Activated effector memory CD4-positive, alpha-beta T cell treated with anti-CD3 and anti-CD28 coated beads, Interleukin-2, amount 50 U/mL, for 16 hours (primary cell): ENCODE results near the gene GALNT17.

Experiments used
- DNase-seq: peaks from one replicate; pipeline ENCODE4 v3.0.0-alpha.2; 2020

GALNT17 gene

GRCh38 chr7:71404726-71405345 lies 272.9 kb downstream of the GALNT17 start:
- no peak for DNase-seq

DNA sequence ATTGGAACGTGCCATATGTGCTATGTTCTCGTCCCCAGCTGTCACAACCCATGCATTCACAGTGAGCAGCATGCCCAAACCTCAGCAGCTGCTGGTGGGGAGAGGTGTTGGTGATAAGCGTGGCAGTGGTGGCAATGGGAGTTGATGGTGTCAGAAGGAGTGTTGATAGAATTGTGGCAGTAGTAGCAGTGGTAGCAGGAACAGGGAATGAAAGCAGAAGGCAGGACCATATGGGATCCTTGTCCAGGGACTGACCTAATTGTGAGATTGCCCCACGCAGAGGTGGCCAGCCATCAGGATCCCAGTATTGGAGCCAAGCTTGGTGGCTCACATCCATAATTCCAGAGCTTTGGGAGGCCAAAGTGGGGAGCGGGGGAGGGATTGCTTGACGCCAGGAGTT lies 276.3 kb downstream of the GALNT17 start:
- DNase-seq: no peak

- no peak for DNase-seq
Measured at GRCh38 chr7:71409550-71410157, 277.7 kb downstream of the GALNT17 start.

- DNase-seq: no peak
Measured at GRCh38 chr7:71411475-71411874, 279.5 kb downstream of the GALNT17 start.

GRCh38 chr7:71414490-71414889 lies 282.5 kb downstream of the GALNT17 start:
- DNase-seq: no peak

DNA sequence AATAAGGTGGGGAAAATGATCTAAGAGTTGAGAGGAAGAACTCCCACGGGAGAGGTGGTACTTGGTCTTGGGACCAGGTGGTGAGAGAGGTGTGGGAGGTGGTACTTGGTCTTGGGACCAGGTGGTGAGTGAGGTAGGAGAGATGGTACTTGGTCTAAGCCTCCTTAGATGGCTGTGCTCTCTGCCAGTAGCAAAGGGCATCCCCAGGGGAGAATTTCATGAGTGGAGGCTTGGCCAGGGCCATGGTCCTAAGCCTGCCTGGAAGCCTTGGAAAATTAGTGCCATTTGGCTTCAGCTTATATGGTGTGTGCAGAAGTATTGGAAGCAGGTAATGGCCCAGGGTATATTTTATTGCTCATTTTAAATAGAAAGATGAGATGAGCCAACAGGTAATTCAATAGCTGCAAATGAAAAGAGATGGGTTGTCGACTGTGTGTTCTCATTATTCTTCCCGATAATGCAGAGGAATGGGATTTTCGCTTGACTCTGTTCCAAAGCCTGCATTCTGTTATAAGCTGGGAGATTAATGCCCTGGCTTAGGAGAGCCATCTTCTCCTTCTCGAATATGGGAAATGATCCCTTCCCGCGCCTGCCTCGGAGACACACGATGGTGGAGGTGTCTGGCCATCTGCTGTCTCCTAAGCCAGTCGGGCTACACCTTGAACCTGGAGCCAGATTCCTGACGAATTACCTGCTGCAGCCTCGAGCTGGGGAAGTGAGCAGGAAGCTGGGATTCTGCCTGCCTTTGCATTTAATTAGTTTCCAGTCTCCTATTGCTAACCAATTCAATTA lies 287.8 kb downstream of the GALNT17 start:
- DNase-seq: no peak

- DNase-seq: no peak
Measured at GRCh38 chr7:71422104-71422503, 290.2 kb downstream of the GALNT17 start.

- no peak for DNase-seq
Measured at GRCh38 chr7:71424166-71425035, 292.5 kb downstream of the GALNT17 start.

DNA sequence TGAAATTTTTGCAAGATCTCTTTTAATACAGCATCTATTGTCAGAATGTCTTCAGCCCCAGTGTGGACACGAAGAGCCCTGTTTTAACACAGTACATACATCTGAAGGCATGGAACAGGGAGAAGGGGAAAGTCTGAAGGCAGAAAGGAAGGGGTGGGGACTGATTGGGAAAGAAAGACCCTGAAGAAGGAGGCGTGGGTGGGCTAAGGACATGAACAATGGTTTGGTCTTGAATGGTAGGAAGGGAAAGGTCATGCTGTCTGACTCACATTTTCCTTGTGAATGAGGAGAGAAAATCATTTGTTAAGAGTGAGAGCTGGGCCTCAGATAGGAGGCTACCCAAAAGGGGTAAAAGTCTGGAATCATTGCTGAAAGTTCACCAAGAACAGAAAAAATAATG lies 297.1 kb downstream of the GALNT17 start:
- DNase-seq: no peak

DNA sequence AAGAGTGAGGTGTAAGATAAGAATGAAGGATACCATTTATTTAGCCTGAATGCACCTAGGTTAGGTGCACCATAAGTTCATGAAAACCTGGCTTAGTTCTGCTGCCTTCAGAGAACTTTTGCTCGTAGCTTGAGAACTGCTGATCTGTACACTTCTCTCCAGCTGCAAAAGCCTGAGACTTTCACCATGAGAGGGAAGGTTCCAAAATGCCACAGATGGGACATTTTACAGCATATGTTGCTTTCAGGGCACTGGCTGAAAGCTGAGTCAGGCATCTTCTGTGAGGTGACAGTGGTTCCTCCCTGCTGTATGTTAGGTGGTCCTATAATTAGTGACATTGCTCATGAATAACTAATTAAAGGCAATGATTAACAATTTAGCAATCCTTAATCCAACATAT lies 298.3 kb downstream of the GALNT17 start:
- no peak for DNase-seq

DNA sequence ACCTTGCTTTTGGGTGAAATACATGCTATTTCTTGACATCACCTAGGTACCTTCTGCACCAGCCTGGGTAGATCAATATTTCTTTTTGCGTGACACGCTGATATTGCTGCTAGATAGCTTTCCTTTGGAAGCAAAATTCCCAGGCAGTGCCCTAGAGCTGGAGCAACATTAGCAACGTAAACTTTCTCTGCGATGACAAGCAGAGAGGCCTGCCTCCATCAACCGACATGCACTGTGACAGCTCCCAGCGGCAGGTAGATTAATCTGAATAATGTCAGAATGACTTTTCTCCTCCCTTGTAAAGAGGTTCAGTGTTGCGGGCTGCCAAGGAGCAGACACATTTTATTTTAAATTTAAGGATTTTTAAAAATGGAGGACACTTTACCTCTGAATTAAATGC lies 307.4 kb downstream of the GALNT17 start:
- no peak for DNase-seq

GRCh38 chr7:71442492-71443190 lies 310.7 kb downstream of the GALNT17 start:
- DNase-seq: no peak

- DNase-seq: no peak
Measured at GRCh38 chr7:71443191-71443530, 311.2 kb downstream of the GALNT17 start.

- no peak for DNase-seq
Measured at GRCh38 chr7:71444130-71444529, 312.2 kb downstream of the GALNT17 start.

- DNase-seq: no peak
Measured at GRCh38 chr7:71453630-71454029, 321.7 kb downstream of the GALNT17 start.

DNA sequence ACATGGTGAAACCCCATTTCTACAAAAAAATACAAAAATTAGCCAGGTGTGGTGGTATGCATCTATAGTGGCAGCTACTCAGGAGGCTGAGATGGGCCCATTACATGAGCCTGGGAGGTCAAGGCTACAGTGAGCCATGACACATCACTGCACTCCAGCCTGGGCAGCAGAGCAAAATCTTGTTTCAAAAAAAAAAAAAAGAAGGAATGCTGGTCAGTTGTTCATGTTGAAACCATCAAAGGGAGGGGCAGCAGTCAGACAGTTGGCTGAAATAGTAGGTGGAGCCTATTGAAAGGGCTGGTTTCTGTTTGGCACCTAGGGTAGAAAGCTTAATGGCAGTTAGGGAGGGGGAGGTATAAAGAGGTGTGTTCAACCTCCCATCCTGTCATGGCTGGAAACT lies 323.0 kb downstream of the GALNT17 start:
- no peak for DNase-seq

DNA sequence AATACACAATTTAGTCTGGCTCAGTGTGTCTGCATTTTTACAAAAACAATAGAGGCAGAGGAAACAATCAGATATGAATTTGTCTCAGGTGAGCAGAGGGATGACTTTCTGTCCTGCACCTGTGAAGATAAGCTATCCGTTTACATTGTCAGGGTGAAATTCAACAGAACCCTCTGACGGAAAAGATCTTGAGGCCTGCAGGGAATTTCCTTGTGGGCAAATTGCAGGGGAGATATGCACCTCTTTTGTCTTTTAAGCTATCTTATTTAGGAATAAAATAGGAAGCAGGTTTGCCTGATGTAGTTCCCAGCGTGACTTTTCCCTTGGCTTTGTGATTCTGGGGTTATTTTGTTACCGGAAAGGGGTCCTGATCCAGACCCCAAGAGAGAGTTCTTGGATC lies 325.1 kb downstream of the GALNT17 start:
- DNase-seq: no peak

DNA sequence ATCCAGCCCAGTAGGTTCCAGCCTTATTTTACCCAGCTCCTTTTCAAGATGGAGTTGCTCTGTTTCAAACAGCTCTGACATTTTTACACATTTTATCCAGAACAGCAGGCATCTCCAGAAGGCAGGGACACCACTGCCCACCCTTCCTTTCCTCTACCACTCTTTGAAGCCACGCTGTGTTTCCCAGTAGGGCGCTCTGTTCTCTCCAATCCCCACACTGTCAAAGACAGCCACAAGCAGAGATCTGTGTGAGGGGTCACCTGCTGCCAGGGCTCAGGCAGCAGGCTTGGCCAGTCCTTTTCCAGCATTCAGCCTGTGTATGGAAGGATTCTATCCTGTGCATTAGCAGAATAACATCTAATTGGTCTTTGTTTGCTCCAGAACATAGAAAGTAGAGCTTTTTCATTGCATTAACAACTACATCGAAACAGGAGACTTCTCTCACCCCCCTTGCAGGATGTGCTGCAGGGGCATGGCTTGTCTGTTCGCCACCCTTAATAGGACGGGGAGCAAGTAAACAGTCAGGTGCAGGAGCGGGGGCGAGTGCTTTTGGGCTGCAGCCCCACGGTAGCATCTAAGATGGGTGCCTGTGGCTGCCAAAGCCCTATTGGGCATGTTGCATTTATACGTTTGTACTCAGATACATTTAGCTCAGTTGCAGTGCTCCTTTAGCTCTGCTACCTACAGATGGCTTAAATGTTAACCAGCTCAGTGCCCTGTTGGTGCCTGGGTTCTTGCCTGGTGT lies 326.1 kb downstream of the GALNT17 start:
- no peak for DNase-seq

DNA sequence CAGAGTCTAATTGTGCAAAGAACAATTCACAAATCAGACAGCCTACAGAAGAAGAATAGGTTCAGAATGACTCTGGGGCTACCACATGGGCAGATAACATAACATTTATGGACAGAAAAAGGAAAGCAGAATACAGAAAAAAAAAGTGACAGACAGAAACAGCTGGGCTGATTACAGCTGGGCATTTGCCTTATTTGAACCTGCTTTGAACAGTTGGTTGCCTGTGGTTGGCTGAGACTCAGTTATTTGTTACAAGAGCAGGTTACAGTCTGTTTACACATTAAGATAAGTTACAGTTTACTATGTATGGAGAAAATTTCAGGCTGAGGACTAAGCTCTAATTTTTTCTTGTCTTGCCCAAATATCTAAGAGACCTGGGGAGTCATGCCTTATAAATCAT lies 327.2 kb downstream of the GALNT17 start:
- no peak for DNase-seq

GRCh38 chr7:71461572-71461971 lies 329.6 kb downstream of the GALNT17 start:
- no peak for DNase-seq

GRCh38 chr7:71465741-71466189 lies 333.8 kb downstream of the GALNT17 start:
- no peak for DNase-seq
